Activated gamma-delta T cell treated with Interleukin-2 at 50 U/mL for 16 hours (primary cell): ENCODE measurements around the gene COL18A1.
"Not testable (repeated sequence)": the region's sequence is repeated elsewhere in the genome, so short reads cannot be mapped to it uniquely, and the experiment has no call there.

ENCODE experiments used
- DNase-seq: peaks from one replicate; pipeline ENCODE4 v3.0.0-alpha.2; 2020

Gene COL18A1

GRCh38 chr21:45496968-45497845 is 92.2 kb downstream of the COL18A1 start:
- no peak for DNase-seq

- no peak for DNase-seq
These were observed 93.1 kb downstream of the COL18A1 start for GRCh38 chr21:45497846-45498645.

- DNase-seq, result no peak
These were observed 93.7 kb downstream of the COL18A1 start for GRCh38 chr21:45498646-45499000.

- DNase-seq, result no peak
These were observed 94.3 kb downstream of the COL18A1 start for GRCh38 chr21:45499201-45499750.

GRCh38 chr21:45499970-45500577 is 95.1 kb downstream of the COL18A1 start:
- no peak for DNase-seq

GRCh38 chr21:45501081-45502005 is 96.4 kb downstream of the COL18A1 start:
- not testable (repeated sequence) for DNase-seq

GRCh38 chr21:45502006-45502345 is 97.0 kb downstream of the COL18A1 start:
- DNase-seq, result no peak

GRCh38 chr21:45502600-45502999 is 97.6 kb downstream of the COL18A1 start:
- DNase-seq, result no peak

- not testable (repeated sequence) for DNase-seq
These were observed 98.3 kb downstream of the COL18A1 start for GRCh38 chr21:45503226-45503625.

GRCh38 chr21:45504021-45504515 is 99.1 kb downstream of the COL18A1 start:
- DNase-seq, result no peak

- DNase-seq, result no peak
These were observed 99.8 kb downstream of the COL18A1 start for GRCh38 chr21:45504516-45505415.

GRCh38 chr21:45505416-45506021 is 100.6 kb downstream of the COL18A1 start:
- no peak for DNase-seq

- no peak for DNase-seq
These were observed 101.4 kb downstream of the COL18A1 start for GRCh38 chr21:45506241-45506817.

- DNase-seq, result no peak
These were observed 102.0 kb downstream of the COL18A1 start for GRCh38 chr21:45506836-45507522.

- DNase-seq, result no peak
These were observed 102.5 kb downstream of the COL18A1 start for GRCh38 chr21:45507523-45507875.

GRCh38 chr21:45507888-45508508 is 103.0 kb downstream of the COL18A1 start:
- no peak for DNase-seq

GRCh38 chr21:45508607-45509565 is 103.9 kb downstream of the COL18A1 start:
- no peak for DNase-seq
